ENCODE data around the gene GRIN2B. TPM values are rescaled to one million over a fixed set of nuclear protein-coding genes. Genes with fewer than 3 reads are reported as not detected.

GRIN2B gene
- 0.03 TPM for total RNA-seq
- long read RNA-seq = 0 reads

DNA sequence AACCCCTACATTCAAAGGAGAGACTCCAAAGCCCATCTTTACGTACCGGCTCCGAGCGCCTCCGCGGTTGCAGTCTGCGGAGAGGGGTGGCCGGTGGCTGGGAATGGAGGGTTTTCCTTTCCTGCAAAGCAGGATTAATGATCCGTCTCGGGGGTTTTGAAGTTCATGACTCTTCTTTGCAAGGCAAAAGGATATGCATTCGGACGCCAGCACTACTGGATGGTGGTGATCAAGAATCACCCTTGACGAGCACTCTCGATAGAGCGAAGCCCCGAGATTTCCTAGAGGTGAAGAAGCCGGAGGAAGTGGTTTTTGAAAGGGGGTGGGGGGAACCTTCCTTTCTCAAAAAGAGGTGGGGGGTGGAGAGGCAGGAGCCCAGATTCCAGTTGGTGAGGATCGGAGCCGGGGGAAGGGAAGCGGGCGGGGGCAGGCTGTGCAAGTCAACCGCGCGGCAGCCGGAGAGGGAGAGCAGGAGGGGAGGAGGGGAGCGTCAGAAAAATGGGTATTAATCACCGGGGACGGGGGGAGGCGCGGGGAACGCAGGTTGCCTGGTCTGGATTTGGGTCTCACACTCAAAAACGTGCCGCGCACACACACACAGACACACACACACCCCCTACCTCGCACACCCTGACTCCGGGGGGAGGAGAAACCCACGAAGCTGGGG is at the start of gene GRIN2B:
TSS of gene GRIN2B (minus strand) at position 307 of the 667 bp plus-strand sequence. CDS start 115,394 bp downstream, outside the sequence.
- TF ChIP-seq, protein P1, sequence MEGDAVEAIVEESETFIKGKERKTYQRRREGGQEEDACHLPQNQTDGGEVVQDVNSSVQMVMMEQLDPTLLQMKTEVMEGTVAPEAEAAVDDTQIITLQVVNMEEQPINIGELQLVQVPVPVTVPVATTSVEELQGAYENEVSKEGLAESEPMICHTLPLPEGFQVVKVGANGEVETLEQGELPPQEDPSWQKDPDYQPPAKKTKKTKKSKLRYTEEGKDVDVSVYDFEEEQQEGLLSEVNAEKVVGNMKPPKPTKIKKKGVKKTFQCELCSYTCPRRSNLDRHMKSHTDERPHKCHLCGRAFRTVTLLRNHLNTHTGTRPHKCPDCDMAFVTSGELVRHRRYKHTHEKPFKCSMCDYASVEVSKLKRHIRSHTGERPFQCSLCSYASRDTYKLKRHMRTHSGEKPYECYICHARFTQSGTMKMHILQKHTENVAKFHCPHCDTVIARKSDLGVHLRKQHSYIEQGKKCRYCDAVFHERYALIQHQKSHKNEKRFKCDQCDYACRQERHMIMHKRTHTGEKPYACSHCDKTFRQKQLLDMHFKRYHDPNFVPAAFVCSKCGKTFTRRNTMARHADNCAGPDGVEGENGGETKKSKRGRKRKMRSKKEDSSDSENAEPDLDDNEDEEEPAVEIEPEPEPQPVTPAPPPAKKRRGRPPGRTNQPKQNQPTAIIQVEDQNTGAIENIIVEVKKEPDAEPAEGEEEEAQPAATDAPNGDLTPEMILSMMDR (IDR thresholded peaks at IDR 0.05; ENCODE audit: borderline replicate concordance) = no peak
- Histone ChIP-seq H3K36me3 (no peaks in the 10 kb centered on the region), H3K27ac (replicated peaks) (no peak within 1 kb of the TSS), H3K27me3 (ENCODE audit: low read depth) (peaks cover 100% of the 10 kb centered on the region), H3K4me1 (peaks cover 18% of the 10 kb centered on the region), H3K9me3 (replicated peaks) (no peaks in the 10 kb centered on the region), H3K4me3 (peak within 1 kb of the TSS; percentile 58)
- DNase-seq = no peak
- intact Hi-C loops (cut with micrococcal nuclease) = no loop called here

DNA sequence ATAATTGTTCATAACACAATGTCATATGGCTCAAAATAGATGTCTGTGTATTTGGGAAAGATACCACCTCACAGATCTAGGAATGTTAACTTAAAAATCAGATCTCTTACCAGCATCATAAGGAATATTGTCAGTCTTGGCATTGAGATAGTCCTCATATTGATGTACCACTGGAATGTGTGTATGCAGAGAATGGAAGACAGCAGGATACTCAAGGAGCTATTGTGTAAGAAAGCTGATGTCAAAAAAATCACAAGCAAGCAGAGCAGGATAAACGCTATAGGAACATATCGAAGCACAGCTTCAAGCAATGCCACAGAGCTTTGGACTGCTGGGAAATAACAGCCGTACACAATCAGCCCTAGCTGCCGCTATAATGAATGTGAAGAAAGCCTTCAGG is 45.1 kb upstream of the GRIN2B start:
- TF ChIP-seq, protein P1 (IDR thresholded peaks at IDR 0.05; ENCODE audit: borderline replicate concordance) = no peak
- no peaks in the 10 kb centered on the region for H3K27me3 ChIP-seq (ENCODE audit: low read depth)
- H3K4me1 ChIP-seq = no peaks in the 10 kb centered on the region
- intact Hi-C loops (cut with micrococcal nuclease) = no loop called here
- no peaks in the 10 kb centered on the region for H3K36me3 ChIP-seq
- no peak overlapping the region for H3K27ac ChIP-seq (replicated peaks)
- H3K9me3 ChIP-seq (replicated peaks) = peaks cover 2% of the 10 kb centered on the region
- DNase-seq = no peak
- no peak overlapping the region for H3K4me3 ChIP-seq

DNA sequence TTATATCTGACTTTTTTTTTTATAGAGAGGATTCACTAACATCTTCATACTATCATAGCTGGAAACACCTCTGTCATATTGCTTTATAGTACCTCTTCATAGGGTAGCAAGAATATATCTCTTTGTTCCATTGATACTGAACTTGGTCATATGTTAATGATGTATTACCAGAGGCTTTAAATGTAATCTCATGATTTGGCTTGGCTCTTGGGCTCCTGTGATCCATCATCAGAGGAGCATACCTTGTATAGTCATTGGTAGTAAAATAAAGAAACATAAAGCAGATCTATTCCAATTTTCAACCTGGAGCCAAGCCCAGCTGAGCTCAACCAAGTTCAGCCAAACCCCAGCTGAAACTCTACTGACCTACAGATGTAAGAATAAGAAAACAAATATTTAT is 43.2 kb upstream of the GRIN2B start:
- Histone ChIP-seq H3K9me3 (replicated peaks) (no peaks in the 10 kb centered on the region), H3K36me3 (no peaks in the 10 kb centered on the region), H3K27ac (replicated peaks) (no peak overlapping the region), H3K4me1 (no peaks in the 10 kb centered on the region), H3K27me3 (ENCODE audit: low read depth) (no peaks in the 10 kb centered on the region), H3K4me3 (no peak overlapping the region)
- no peak for DNase-seq
- TF ChIP-seq, protein P1 (IDR thresholded peaks at IDR 0.05; ENCODE audit: borderline replicate concordance) = no peak
- intact Hi-C loops (cut with micrococcal nuclease) = no loop called here

DNA sequence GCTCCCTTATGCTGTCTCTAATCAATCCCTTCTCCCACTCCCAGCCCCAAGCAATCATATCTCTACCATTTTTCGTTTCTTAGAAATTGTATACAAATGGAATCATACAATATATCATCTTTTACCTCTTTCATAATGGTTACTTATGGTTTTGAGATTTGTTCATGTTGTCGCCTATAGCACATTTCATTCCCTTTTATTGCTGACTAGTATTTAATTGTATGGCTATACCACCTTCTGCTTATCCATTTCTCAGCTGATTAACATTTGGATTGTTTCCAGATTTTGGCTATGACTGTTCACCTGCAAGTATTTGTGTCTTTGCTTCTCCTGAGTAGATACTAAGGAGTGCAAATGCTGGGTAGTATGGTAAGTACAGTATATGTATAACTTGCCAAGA is 36.7 kb upstream of the GRIN2B start:
- Histone ChIP-seq H3K4me3 (no peak overlapping the region), H3K4me1 (no peaks in the 10 kb centered on the region), H3K36me3 (no peaks in the 10 kb centered on the region), H3K9me3 (replicated peaks) (peaks cover 5% of the 10 kb centered on the region), H3K27ac (replicated peaks) (no peak overlapping the region), H3K27me3 (ENCODE audit: low read depth) (no peaks in the 10 kb centered on the region)
- intact Hi-C loops (cut with micrococcal nuclease) = no loop called here
- TF ChIP-seq, protein P1 (IDR thresholded peaks at IDR 0.05; ENCODE audit: borderline replicate concordance) = no peak
- no peak for DNase-seq

DNA sequence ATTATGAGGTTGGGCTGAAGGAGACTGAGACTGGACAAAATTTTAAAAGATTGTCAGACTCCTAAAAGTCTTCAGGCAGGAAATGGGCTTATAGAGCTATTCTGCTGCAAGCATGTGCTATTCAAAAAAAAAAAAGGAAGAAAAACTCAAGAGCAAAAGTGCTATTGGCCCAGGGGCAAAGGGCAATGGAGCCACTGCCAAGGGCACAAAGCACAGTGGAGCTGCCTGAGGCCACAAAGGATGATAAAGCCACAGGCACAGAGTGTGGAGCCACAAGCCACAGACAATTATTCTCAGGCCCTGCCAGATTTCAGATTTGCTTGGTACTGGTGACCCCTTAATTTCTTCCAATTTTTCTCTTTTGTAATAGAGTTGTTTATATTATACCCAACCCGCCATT is 29.6 kb upstream of the GRIN2B start:
- TF ChIP-seq, protein P1 (IDR thresholded peaks at IDR 0.05; ENCODE audit: borderline replicate concordance) = no peak
- Histone ChIP-seq H3K9me3 (replicated peaks) (peaks cover 18% of the 10 kb centered on the region), H3K27me3 (ENCODE audit: low read depth) (peaks cover 9% of the 10 kb centered on the region), H3K4me3 (no peak overlapping the region), H3K36me3 (no peaks in the 10 kb centered on the region), H3K27ac (replicated peaks) (no peak overlapping the region), H3K4me1 (no peaks in the 10 kb centered on the region)
- DNase-seq = no peak
- intact Hi-C loops (cut with micrococcal nuclease) = no loop called here
